ENCODE results near the gene LIG4.

DNA sequence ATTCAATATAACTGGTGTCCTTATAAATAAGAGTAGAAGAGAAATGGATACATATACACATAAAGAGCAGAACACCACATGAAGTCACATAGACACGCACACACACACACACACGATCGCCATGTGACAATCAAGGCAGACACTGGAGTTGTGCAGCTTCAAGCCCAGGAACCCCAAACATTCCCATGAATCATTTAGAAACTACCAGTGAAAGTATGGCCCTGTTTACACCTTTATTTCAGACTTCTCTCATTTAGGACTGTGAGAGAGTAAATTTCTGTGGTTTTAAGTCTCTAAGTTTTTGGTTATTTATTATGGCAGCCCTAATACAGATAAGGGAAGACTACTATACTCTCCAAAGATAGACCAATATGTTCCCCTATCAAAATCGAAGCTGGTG, 33.8 kb upstream of the LIG4 start:
- TF ChIP-seq, protein P1, sequence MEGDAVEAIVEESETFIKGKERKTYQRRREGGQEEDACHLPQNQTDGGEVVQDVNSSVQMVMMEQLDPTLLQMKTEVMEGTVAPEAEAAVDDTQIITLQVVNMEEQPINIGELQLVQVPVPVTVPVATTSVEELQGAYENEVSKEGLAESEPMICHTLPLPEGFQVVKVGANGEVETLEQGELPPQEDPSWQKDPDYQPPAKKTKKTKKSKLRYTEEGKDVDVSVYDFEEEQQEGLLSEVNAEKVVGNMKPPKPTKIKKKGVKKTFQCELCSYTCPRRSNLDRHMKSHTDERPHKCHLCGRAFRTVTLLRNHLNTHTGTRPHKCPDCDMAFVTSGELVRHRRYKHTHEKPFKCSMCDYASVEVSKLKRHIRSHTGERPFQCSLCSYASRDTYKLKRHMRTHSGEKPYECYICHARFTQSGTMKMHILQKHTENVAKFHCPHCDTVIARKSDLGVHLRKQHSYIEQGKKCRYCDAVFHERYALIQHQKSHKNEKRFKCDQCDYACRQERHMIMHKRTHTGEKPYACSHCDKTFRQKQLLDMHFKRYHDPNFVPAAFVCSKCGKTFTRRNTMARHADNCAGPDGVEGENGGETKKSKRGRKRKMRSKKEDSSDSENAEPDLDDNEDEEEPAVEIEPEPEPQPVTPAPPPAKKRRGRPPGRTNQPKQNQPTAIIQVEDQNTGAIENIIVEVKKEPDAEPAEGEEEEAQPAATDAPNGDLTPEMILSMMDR (IDR thresholded peaks at IDR 0.05; ENCODE audit: insufficient read depth, low read length, poor library complexity, severe bottlenecking), result no peak
- no peak for TF ChIP-seq EZH2phosphoT487 (conservative IDR thresholded peaks at IDR 0.05; ENCODE audit: low read length)
